GM23248 (cell line): ENCODE measurements around the gene ATP6V1B1.

Experiments used
- EZH2 ChIP-seq: fragments of 200-600 bp; sonication (generic); IDR thresholded peaks from 2 replicates; pipeline ENCODE4 v1.6.1; 2018; ENCODE audit warnings: antibody characterized with exemption, mild to moderate bottlenecking; ENCODE audit not compliant: insufficient read depth, poor library complexity, severe bottlenecking
- EZH2phosphoT487 ChIP-seq: fragments of 200-600 bp; sonication (generic); IDR thresholded peaks from 2 replicates; pipeline ENCODE4 v1.6.1; 2018; ENCODE audit warnings: antibody characterized with exemption, moderate library complexity, mild to moderate bottlenecking, low read depth; ENCODE audit not compliant: insufficient read depth

- TF ChIP-seq EZH2phosphoT487 (no peak), EZH2 (no peak)
Measured at GRCh38 chr2:71008342-71008741, 72.6 kb downstream of the ATP6V1B1 start.
